Liver (tissue), 9 donors: ENCODE results near the gene SURF1. TPM values are rescaled to one million over a fixed set of nuclear protein-coding genes. Genes with fewer than 3 reads are reported as not detected.
"Not testable (repeated sequence)": the region's sequence is repeated elsewhere in the genome, so short reads cannot be mapped to it uniquely, and the experiment has no call there.

Source experiments
- DNase-seq: peaks from one replicate; pipeline ENCODE4 v3.0.0-alpha.2; 2017; ENCODE audit warnings: low spot score
- H3K27ac ChIP-seq, 2 donors: one replicate each; pipeline ENCODE4 v1.7.0; 2013; ENCODE audit warnings: inconsistent platforms in 2 of 2, low read length in 2 of 2, control low read depth in 1 of 2, low read depth in 1 of 2, mild to moderate bottlenecking in 1 of 2
- H3K27me3 ChIP-seq, 4 donors: one replicate each; pipeline versions ENCODE4 v1.6.1 to v1.7.0; 2013; ENCODE audit warnings: low read length in 3 of 4, inconsistent platforms in 1 of 4, mild to moderate bottlenecking in 1 of 4, moderate library complexity in 1 of 4; ENCODE audit not compliant: control insufficient read depth in 4 of 4, insufficient read depth in 4 of 4
- H3K36me3 ChIP-seq, 4 donors: one replicate each; pipeline versions ENCODE4 v1.6.1 to v1.7.0; 2013; ENCODE audit warnings: low read length in 3 of 4, mild to moderate bottlenecking in 3 of 4, low read depth in 1 of 4, moderate library complexity in 1 of 4; ENCODE audit not compliant: control insufficient read depth in 4 of 4, insufficient read depth in 3 of 4
- H3K4me1 ChIP-seq, 4 donors: one replicate each; pipeline versions ENCODE4 v1.6.1 to v1.7.0; 2013; ENCODE audit warnings: low read length in 3 of 4, mild to moderate bottlenecking in 3 of 4, moderate library complexity in 1 of 4; ENCODE audit not compliant: control insufficient read depth in 4 of 4, insufficient read depth in 4 of 4
- H3K4me3 ChIP-seq, 3 donors: one replicate each; pipeline versions ENCODE4 v1.6.1 to v1.7.0; 2013; ENCODE audit warnings: low read length in 3 of 3, control low read depth in 1 of 3, low read depth in 1 of 3, mild to moderate bottlenecking in 1 of 3
- H3K9ac ChIP-seq, 2 donors: one replicate each; pipeline ENCODE4 v1.7.0; 2013; ENCODE audit warnings: low read length in 2 of 2, mild to moderate bottlenecking in 2 of 2, moderate library complexity in 2 of 2, control low read depth in 1 of 2, low read depth in 1 of 2
- H3K9me3 ChIP-seq, 4 donors: one replicate each; pipeline versions ENCODE4 v1.6.1 to v1.7.0; 2013; ENCODE audit warnings: low read length in 3 of 4; ENCODE audit not compliant: control insufficient read depth in 4 of 4
- FOXA2 ChIP-seq: IDR thresholded peaks from 2 replicates; pipeline ENCODE4 v1.6.1; 2016; ENCODE audit warnings: antibody characterized with exemption
- GABPA ChIP-seq, 2 donors: IDR thresholded peaks in 1 of 2; conservative IDR thresholded peaks in 1 of 2; 2 replicates each; pipeline ENCODE4 v1.6.1; 2016; ENCODE audit warnings: antibody characterized with exemption in 2 of 2, mild to moderate bottlenecking in 1 of 2, moderate library complexity in 1 of 2
- HNF4A ChIP-seq, 2 donors: conservative IDR thresholded peaks; 2 replicates each; pipeline ENCODE4 v1.6.1; 2016; ENCODE audit warnings: antibody characterized with exemption in 2 of 2, mild to moderate bottlenecking in 2 of 2
- HNF4G ChIP-seq: IDR thresholded peaks from 2 replicates; pipeline ENCODE4 v1.6.1; 2016; ENCODE audit warnings: antibody characterized with exemption
- JUND ChIP-seq, 2 donors: IDR thresholded peaks; 2 replicates each; pipeline ENCODE4 v1.6.1; 2016; ENCODE audit warnings: antibody characterized with exemption in 2 of 2
- NR2F2 ChIP-seq: IDR thresholded peaks from 2 replicates; pipeline ENCODE4 v1.6.1; 2016; ENCODE audit warnings: antibody characterized with exemption
- RAD21 ChIP-seq, 2 donors: IDR thresholded peaks; 2 replicates each; pipeline ENCODE4 v1.6.1; 2016; ENCODE audit warnings: antibody characterized with exemption in 2 of 2, mild to moderate bottlenecking in 2 of 2
- SP1 ChIP-seq: IDR thresholded peaks from 2 replicates; pipeline ENCODE4 v1.6.1; 2018; ENCODE audit warnings: antibody characterized with exemption, mild to moderate bottlenecking
- WGBS: extraction: QIAGEN DNeasy Blood & Tissue Kit; methylation state at CpG from one replicate; pipeline ENCODE4 v1.1.7; 2013; 5-methylcytosine and 5-hydroxymethylcytosine counted together
- polyA plus RNA-seq, 2 donors: library from polyadenylated mRNA; stranded (reverse) in 1 of 2; unstranded in 1 of 2; fragments of 200-250 nt in 1 of 2; fragments of >200 nt in 1 of 2; fragmentation: Nextera tagmentation in 1 of 2; extraction: Ambion mirVana in 1 of 2; gene quantifications; one replicate each; pipeline versions ENCODE4 v1.2.1 to v1.2.3, GENCODE V29; 2013 to 2015
- total RNA-seq, 2 donors: library from RNA; depleted of rRNA; stranded (reverse); fragments of >200 nt; gene quantifications; one replicate each; pipeline ENCODE4 v1.2.3, GENCODE V29; 2014
- TF ChIP-seq, protein P1 (sequence below): IDR thresholded peaks from 2 replicates; pipeline ENCODE4 v1.6.1; 2016; ENCODE audit warnings: antibody characterized with exemption, mild to moderate bottlenecking
- TF ChIP-seq, protein P2 (sequence below): IDR thresholded peaks from 2 replicates; pipeline ENCODE4 v1.6.1; 2016; ENCODE audit warnings: antibody characterized with exemption
- TF ChIP-seq, protein P3 (sequence below): IDR thresholded peaks from 2 replicates; pipeline ENCODE4 v1.6.1; 2016; ENCODE audit warnings: antibody characterized with exemption
- TF ChIP-seq, protein P4 (sequence below): IDR thresholded peaks from 2 replicates; pipeline ENCODE4 v1.6.1; 2016; ENCODE audit warnings: antibody characterized with exemption
- donor health status: healthy.
- donor health status: healthy.
- donor health status: healthy.
- donor health status: healthy.
- donor health status: healthy.

The SURF1 gene
- total and polyA plus RNA-seq, 4 donors = 20.7 to 106 (median 50.5) TPM

DNA sequence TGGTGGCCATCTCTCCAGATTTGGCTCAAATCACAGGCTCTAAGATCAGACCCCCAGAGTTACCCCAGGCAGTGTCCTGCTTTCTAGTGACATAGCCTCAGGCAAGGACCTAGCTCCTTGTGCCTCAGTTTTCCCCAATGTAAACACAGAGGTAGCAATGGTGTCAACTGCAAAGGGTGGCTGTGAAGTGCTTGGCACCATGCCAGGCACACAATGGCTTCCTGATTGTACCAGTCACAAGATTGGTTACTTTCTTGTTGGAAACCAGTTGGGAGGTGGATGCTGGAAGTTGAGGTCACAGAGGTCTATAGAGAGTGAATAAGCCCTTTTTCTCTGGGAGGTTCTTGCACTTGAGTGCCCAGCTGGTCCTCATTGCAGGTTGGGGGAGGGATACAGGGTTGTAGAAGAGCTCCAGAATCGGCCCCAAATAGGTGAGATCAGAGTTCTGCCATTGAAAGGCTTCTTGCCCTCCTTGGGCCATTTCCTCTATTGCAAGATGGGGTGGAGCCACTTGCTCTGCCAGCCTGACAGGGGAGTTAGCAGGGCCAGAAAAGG, 22.2 kb upstream of the SURF1 start:
- Histone ChIP-seq H3K36me3 (no peaks in the 10 kb centered on the region), H3K9me3 (no peaks in the 10 kb centered on the region), H3K4me3 (no peak overlapping the region), H3K27ac (no peak overlapping the region), H3K27me3 (no peaks in the 10 kb centered on the region), H3K9ac (no peak overlapping the region), H3K4me1 (peaks cover 0 to 19% (median 9%) of the 10 kb centered on the region in 4 donors)
- WGBS = 94% methylated on average over 1 of the region's 1 CpG
- TF ChIP-seq, protein P1, sequence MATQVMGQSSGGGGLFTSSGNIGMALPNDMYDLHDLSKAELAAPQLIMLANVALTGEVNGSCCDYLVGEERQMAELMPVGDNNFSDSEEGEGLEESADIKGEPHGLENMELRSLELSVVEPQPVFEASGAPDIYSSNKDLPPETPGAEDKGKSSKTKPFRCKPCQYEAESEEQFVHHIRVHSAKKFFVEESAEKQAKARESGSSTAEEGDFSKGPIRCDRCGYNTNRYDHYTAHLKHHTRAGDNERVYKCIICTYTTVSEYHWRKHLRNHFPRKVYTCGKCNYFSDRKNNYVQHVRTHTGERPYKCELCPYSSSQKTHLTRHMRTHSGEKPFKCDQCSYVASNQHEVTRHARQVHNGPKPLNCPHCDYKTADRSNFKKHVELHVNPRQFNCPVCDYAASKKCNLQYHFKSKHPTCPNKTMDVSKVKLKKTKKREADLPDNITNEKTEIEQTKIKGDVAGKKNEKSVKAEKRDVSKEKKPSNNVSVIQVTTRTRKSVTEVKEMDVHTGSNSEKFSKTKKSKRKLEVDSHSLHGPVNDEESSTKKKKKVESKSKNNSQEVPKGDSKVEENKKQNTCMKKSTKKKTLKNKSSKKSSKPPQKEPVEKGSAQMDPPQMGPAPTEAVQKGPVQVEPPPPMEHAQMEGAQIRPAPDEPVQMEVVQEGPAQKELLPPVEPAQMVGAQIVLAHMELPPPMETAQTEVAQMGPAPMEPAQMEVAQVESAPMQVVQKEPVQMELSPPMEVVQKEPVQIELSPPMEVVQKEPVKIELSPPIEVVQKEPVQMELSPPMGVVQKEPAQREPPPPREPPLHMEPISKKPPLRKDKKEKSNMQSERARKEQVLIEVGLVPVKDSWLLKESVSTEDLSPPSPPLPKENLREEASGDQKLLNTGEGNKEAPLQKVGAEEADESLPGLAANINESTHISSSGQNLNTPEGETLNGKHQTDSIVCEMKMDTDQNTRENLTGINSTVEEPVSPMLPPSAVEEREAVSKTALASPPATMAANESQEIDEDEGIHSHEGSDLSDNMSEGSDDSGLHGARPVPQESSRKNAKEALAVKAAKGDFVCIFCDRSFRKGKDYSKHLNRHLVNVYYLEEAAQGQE = no peak
- TF ChIP-seq JUND (IDR thresholded peaks at IDR 0.05) (no peak), HNF4G (no peak), HNF4A (conservative IDR thresholded peaks at IDR 0.05) (no peak), RAD21 (IDR thresholded peaks at IDR 0.05) (no peak)
- DNase-seq = no peak

DNA sequence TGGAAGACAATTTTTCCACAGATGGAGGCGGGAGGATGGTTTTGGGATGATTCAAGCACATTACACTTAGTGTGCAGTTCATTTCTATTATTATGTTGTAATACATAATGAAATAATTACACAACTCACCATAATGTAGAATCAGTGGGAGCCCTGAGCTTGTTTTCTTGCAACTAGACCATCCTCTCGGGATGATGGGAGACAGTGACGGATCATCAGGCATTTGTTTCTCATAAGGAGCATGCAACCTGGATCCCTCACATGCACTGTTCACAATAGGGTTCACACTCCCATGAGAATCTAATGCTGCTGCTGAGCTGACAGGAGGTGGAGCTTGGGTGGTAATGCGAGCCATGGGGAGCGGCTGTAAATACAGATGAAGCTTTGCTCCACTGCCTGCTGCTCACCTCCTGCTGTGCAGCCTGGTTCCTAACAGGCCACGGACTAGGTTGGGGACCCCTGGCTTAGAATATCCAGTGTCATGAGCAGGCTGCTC, 21.5 kb upstream of the SURF1 start:
- H3K9me3 ChIP-seq = no peaks in the 10 kb centered on the region
- no peak overlapping the region for H3K27ac ChIP-seq
- no peak overlapping the region for H3K4me3 ChIP-seq
- peaks cover 0 to under 1% (median under 1%) of the 10 kb centered on the region in 4 donors for H3K36me3 ChIP-seq
- no peaks in the 10 kb centered on the region for H3K27me3 ChIP-seq
- WGBS = 69% methylated on average over 6 of the region's 6 CpGs
- TF ChIP-seq, protein P2, sequence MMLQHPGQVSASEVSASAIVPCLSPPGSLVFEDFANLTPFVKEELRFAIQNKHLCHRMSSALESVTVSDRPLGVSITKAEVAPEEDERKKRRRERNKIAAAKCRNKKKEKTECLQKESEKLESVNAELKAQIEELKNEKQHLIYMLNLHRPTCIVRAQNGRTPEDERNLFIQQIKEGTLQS = no peak
- TF ChIP-seq GABPA (IDR thresholded peaks at IDR 0.05 in 1 of 2, conservative IDR thresholded peaks at IDR 0.05 in 1 of 2) (no peak), SP1 (no peak), HNF4A (conservative IDR thresholded peaks at IDR 0.05) (no peak), NR2F2 (no peak), FOXA2 (no peak), RAD21 (IDR thresholded peaks at IDR 0.05) (no peak)
- TF ChIP-seq, protein P3, sequence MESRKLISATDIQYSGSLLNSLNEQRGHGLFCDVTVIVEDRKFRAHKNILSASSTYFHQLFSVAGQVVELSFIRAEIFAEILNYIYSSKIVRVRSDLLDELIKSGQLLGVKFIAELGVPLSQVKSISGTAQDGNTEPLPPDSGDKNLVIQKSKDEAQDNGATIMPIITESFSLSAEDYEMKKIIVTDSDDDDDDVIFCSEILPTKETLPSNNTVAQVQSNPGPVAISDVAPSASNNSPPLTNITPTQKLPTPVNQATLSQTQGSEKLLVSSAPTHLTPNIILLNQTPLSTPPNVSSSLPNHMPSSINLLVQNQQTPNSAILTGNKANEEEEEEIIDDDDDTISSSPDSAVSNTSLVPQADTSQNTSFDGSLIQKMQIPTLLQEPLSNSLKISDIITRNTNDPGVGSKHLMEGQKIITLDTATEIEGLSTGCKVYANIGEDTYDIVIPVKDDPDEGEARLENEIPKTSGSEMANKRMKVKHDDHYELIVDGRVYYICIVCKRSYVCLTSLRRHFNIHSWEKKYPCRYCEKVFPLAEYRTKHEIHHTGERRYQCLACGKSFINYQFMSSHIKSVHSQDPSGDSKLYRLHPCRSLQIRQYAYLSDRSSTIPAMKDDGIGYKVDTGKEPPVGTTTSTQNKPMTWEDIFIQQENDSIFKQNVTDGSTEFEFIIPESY = no peak
- TF ChIP-seq, protein P1 = no peak
- TF ChIP-seq, protein P4, sequence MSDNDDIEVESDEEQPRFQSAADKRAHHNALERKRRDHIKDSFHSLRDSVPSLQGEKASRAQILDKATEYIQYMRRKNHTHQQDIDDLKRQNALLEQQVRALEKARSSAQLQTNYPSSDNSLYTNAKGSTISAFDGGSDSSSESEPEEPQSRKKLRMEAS = no peak
- no peak overlapping the region for H3K9ac ChIP-seq
- H3K4me1 ChIP-seq = peaks cover 3 to 27% (median 15%) of the 10 kb centered on the region in 4 donors
- DNase-seq = no peak

DNA sequence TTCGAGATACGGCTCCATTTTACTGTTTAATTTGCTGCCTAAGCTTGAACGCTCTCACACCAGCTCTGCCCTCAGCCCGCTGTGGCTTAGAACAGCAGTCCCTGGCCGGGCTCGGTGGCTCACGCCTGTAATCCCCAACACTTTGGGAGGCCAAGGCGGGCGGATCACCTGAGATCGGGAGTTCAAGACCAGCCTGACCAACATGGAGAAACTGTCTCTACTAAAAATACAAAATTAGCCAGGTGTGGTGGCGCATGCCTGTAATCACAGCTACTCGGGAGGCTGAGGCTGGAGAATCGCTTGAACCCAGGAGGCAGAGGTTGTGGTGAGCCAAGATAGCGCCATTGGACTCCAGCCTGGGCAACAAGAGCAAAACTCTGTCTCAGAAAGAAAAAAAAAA, 21.0 kb upstream of the SURF1 start:
- not testable (repeated sequence) for H3K36me3 ChIP-seq, H3K27ac ChIP-seq, H3K9ac ChIP-seq, H3K9me3 ChIP-seq, DNase-seq, H3K4me3 ChIP-seq, H3K27me3 ChIP-seq
- H3K4me1 ChIP-seq = peaks cover 5 to 31% (median 20%) of the 10 kb centered on the region in 4 donors
- 92% methylated on average over 14 of the region's 14 CpGs for WGBS
